Measurements from ENCODE around the gene KRTAP4-8.
"Not testable (repeated sequence)": the region's sequence is repeated elsewhere in the genome, so short reads cannot be mapped to it uniquely, and the experiment has no call there.

Gene KRTAP4-8

DNA sequence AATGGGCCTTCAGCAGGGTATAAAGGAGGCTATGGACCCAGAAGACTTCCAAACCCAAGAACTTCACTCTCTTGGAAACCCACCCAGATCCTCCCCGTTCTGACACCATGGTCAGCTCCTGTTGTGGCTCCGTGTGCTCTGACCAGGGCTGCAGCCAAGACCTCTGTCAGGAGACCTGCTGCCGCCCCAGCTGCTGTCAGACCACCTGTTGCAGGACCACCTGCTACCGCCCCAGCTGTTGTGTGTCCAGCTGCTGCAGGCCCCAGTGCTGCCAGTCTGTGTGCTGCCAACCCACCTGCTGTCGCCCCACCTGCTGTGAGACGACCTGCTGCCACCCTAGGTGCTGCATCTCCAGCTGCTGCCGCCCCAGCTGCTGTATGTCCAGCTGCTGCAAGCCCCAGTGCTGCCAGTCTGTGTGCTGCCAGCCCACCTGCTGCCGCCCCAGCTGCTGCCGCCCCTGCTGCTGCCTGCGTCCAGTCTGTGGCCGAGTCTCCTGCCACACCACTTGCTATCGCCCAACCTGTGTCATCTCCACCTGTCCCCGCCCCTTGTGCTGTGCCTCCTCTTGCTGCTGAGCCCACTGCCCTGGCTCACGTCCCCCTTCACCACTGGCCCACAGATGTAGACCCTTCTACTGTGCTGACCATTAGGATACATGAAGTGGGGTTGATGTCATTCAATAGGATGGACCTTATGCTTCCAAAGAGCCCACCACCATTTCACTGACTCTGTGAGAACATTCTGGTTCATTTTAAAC is 13.7 kb downstream of the KRTAP4-8 start, which contains the start of gene KRTAP4-7:
Gene KRTAP4-7 (plus strand): TSS at position 51 of the 757 bp plus-strand sequence. CDS start 57 bp downstream, at position 108.
- not testable (repeated sequence) for TF ChIP-seq POLR2AphosphoS5 (IDR thresholded peaks at IDR 0.05; ENCODE audit: low read depth, low read length); TAF1 (IDR thresholded peaks at IDR 0.05; ENCODE audit: borderline replicate concordance, insufficient read depth, low read length)
- TF ChIP-seq, protein P1, sequence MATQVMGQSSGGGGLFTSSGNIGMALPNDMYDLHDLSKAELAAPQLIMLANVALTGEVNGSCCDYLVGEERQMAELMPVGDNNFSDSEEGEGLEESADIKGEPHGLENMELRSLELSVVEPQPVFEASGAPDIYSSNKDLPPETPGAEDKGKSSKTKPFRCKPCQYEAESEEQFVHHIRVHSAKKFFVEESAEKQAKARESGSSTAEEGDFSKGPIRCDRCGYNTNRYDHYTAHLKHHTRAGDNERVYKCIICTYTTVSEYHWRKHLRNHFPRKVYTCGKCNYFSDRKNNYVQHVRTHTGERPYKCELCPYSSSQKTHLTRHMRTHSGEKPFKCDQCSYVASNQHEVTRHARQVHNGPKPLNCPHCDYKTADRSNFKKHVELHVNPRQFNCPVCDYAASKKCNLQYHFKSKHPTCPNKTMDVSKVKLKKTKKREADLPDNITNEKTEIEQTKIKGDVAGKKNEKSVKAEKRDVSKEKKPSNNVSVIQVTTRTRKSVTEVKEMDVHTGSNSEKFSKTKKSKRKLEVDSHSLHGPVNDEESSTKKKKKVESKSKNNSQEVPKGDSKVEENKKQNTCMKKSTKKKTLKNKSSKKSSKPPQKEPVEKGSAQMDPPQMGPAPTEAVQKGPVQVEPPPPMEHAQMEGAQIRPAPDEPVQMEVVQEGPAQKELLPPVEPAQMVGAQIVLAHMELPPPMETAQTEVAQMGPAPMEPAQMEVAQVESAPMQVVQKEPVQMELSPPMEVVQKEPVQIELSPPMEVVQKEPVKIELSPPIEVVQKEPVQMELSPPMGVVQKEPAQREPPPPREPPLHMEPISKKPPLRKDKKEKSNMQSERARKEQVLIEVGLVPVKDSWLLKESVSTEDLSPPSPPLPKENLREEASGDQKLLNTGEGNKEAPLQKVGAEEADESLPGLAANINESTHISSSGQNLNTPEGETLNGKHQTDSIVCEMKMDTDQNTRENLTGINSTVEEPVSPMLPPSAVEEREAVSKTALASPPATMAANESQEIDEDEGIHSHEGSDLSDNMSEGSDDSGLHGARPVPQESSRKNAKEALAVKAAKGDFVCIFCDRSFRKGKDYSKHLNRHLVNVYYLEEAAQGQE (IDR thresholded peaks at IDR 0.05; ENCODE audit: insufficient read depth in 1 of 2, low read depth in 2 of 2, low read length in 2 of 2) = not testable (repeated sequence)

DNA sequence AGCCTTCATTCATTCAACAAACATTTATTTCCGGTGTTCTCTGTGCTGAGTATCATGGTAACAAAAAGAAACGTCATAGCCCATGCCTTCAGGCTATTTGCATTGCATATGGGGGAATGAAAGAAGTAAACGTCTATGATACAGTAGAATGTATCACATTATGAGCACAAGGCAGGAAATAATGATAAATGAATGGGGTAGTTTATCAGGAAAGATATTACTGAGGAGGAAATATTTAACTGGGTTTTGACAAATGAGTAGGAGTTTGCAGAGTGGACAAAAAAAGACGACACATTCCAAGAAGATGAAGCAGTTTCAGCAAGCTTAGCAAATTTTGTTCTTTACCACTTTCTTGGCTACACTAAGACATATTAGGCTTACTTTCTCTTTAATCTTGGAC is 15.3 kb downstream of the KRTAP4-8 start:
- no peak for TF ChIP-seq FOXP2 (optimal IDR thresholded peaks at IDR 0.05; ENCODE audit: borderline replicate concordance, extremely low read depth, extremely low read length, insufficient read depth)
- TF ChIP-seq, protein P1 (IDR thresholded peaks at IDR 0.05; ENCODE audit: insufficient read depth in 1 of 2, low read depth in 2 of 2, low read length in 2 of 2) = no peak
- TF ChIP-seq SIN3A (IDR thresholded peaks at IDR 0.05; ENCODE audit: borderline replicate concordance, insufficient read depth, low read length) = no peak
- TF ChIP-seq TAF1 (IDR thresholded peaks at IDR 0.05; ENCODE audit: borderline replicate concordance, insufficient read depth, low read length) = no peak
- TF ChIP-seq POLR2AphosphoS5 (IDR thresholded peaks at IDR 0.05; ENCODE audit: low read depth, low read length) = no peak

DNA sequence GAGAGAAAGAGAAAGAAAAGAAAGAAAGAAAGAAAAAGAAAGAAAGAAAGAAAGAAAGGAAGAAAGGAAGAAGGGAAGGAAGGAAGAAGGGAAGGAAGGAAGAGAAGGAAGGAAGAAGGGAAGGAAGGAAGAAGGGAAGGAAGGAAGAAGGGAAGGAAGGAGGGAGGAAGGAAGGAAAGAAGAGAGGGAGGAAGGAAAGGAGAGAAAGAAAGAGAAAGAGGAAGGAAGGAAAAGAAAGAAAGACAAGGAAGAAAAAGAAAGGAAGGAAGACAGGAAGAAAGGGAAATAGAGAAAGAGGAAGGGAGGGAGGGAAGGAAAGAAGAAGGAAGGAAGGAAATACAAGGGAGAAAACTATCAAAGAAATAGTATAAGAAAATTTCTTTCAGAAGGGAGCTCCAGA is 21.2 kb downstream of the KRTAP4-8 start:
- TF ChIP-seq SIN3A (IDR thresholded peaks at IDR 0.05; ENCODE audit: borderline replicate concordance, insufficient read depth, low read length) (no peak), POLR2AphosphoS5 (IDR thresholded peaks at IDR 0.05; ENCODE audit: low read depth, low read length) (no peak), TAF1 (IDR thresholded peaks at IDR 0.05; ENCODE audit: borderline replicate concordance, insufficient read depth, low read length) (no peak), FOXP2 (optimal IDR thresholded peaks at IDR 0.05; ENCODE audit: borderline replicate concordance, extremely low read depth, extremely low read length, insufficient read depth) (no peak)
- TF ChIP-seq, protein P1 (IDR thresholded peaks at IDR 0.05; ENCODE audit: insufficient read depth in 1 of 2, low read depth in 2 of 2, low read length in 2 of 2) = no peak

DNA sequence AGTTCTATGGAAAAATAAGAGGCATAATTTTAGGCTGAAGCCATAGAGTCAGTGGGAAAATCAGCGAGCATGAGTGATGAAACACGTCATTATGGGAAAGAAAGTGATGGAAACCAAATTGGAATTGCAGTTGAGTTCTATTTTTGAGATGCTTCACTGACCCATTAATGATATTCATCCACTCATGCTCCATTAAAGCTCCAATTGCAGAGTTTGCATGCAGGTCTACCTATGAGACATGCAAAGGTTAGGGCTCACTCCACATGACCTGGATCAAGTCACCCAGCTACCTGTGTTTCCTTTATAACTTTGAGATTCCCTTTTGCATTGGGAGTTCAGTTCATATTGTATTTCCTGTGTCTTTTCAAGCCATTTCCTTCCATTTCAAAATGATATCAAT is 24.3 kb downstream of the KRTAP4-8 start:
- TF ChIP-seq POLR2AphosphoS5 (IDR thresholded peaks at IDR 0.05; ENCODE audit: low read depth, low read length) (no peak), SIN3A (IDR thresholded peaks at IDR 0.05; ENCODE audit: borderline replicate concordance, insufficient read depth, low read length) (no peak), TAF1 (IDR thresholded peaks at IDR 0.05; ENCODE audit: borderline replicate concordance, insufficient read depth, low read length) (no peak), FOXP2 (optimal IDR thresholded peaks at IDR 0.05; ENCODE audit: borderline replicate concordance, extremely low read depth, extremely low read length, insufficient read depth) (no peak)
- TF ChIP-seq, protein P1 (IDR thresholded peaks at IDR 0.05; ENCODE audit: insufficient read depth in 1 of 2, low read depth in 2 of 2, low read length in 2 of 2) = no peak

All from PFSK-1 (cell line).